HG02571 (cell line): ENCODE results near the gene DUSP23.

Experiments used
- ATAC-seq: cut with Tn5 transposase; IDR thresholded peaks from one replicate; pipeline ENCODE4 v1.9.1; 2021; ENCODE audit warnings: mild to moderate bottlenecking, moderate library complexity; ENCODE audit not compliant: unreplicated experiment

Gene DUSP23

DNA sequence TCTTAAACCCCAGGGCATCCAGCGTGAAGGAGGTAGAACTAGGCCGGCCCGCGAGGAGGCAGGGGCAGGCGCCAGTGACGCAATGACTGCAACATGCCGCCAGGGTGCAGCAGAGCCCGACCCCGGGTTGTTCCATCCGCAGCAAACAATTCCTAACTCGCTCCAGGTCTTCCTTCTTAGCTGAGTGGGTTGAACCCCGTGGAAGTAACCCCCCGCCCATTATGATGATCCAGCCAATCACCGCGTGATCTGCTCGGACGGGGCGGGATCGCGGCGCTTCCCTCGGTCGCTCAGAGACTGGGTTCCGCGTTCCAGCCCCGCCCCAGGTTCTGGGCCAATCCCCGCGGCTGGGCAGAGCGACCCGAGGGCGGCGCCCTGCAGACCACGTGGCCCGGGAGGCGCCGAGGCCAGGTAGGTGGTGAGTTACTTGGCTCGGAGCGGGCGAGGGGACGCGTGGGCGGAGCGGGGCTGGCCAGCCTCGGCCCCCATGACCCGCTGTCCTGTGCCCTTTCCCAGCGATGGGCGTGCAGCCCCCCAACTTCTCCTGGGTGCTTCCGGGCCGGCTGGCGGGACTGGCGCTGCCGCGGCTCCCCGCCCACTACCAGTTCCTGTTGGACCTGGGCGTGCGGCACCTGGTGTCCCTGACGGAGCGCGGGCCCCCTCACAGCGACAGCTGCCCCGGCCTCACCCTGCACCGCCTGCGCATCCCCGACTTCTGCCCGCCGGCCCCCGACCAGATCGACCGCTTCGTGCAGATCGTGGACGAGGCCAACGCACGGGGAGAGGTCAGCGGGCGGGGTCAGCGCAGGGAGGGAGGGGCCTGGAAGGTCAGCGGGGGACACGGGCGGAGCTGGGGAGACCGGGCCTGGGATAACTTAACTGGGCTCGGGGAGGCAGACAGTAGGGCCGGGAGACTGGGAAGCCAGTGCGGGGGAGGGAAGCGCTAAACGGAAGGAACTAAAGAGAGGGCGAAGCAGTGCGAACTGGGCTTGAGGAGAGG, at the start of gene DUSP23:
Gene DUSP23 (plus strand): TSS at position 380 of the 1,000 bp plus-strand sequence. CDS start 139 bp downstream, at position 519.
- ATAC-seq, result peak; percentile 98

DNA sequence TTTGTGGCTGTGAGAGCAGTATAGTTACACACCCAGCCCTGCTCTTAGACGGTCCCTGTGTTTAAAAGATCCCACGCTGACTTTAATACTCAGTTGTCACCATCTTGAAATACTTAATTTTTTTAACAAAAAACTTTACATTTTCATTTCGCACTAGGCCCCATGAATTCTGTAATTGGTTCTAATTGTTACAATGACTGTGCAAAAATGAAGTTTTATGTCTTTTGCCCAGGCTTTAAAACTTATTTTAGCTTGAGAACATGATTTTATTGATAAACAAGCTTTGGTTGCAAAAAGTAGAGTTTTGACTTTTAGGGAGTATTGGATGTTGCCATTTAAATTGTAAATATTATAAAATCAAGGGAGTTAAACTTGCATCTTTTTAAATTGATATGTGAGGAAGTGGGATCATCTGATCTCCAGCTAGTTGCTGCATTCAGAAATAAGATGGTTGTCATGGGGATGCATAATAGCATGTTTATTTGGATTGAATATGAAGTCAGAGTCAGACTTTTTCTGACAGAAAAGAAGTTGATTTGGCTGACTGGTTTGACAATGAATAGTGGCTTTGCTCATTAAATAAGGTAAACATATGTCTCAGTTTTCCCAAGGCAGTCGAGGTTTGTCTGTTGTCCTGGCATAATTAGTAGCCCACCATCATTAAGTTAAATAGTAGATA, 43.4 kb upstream of the DUSP23 start:
- ATAC-seq, result no peak

DNA sequence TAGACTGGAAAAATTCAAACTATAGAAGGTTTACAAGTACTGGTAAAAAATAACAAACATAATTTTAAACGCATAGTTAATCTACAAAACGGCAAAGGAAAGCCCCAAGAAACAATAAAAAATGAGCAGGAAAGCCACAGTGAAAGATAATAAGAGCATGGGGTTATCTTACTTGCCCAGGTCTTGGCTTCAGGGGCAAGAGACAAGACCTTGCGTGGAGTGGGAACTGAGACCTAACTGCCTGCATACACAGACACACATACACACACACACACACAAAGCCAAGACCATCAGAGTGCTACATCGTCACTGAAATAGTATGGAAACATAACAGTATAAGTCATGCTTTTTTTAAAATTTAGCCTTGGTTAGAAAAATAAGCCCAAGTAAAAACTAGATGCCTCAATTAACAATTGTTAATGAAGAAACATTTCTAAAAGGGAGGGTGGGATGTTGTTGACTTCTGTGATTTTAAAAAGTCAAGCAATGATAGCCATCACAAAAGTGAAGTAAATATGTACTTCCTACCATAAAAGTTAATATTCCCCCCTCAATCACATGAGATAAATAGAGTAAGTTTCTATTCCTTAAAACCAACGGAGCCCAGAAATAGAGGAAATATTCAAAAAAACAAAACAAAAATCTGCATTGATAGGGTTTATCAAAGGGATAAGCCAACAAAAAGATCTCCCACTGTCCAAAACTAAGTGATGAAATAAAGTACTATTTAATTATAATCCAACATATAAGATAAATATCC, 36.9 kb upstream of the DUSP23 start:
- ATAC-seq, result no peak

DNA sequence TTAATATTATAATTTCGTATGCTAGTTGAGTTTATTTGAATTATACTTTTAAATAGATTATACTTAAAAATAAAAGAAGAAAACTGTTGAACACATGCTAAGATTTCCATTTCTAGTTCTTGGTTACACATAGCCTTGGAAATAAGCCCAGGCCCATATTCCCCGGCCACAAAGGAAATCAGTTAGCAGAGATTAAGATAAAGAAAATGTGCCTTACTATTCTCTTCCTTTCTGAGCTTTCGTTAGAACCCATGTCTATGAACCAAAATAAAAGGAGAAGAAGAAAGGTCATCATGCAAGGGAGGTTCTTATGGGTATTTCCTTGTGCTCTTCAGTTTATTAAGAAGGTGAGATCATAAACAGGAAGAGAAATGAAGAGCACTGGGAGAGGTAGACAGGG, 34.1 kb upstream of the DUSP23 start:
- ATAC-seq, result no peak

DNA sequence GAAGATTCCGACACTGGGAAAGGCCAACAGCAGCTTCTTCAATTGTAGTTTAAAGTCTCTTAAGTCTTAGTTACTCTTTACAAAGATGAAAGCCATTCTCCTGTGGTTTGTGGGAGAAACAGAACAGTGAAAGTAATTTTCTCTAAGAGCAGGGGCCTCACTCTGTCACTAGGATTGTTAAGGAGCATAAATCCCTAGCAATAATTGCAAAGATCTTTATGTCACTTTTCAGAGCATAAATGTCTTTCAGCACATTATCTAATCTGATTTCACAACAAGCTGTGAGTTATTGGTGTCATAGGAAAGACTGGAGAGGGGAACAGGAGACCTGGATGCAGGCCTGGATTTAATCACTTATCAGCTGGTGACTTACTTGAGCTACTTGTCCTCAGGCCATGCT, 32.4 kb upstream of the DUSP23 start:
- no peak for ATAC-seq

DNA sequence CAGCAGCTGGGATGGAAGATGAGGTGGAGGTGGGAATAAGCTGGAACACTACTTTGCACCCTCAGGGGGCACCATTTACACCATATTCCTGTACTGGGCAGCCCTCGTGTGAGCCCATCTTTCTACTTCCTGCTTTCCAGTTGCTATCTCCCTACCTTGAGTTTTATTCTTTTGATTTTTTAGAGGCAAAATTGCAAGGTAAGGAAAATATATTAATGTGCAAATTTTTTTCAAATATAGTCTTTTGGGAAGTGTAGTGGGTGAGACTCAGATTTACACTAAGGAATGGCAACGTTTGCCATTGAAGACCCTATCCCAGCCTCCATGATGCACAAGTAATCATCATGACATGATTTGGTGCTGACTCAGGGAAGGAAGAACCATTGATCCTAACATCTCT, 31.1 kb upstream of the DUSP23 start:
- no peak for ATAC-seq

DNA sequence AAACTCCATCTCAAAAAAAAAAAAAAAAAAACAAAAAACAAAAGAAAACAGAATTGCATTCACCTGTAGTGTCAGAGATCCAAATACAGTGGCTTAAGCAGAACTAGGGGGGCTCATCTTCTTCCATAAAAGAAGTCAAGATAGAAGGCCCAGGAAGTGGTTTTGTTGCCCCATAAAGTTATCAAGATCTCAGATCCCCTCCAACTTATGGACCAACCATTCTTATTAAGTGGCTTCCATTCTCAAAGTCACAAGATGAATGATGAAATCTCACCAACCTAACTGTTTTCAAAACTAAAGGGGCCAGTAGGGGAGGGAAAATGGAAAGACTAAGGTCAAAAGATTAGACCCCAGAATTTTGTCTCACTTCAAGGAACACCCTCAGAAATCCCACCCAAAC, 30.1 kb upstream of the DUSP23 start:
- ATAC-seq, result no peak

DNA sequence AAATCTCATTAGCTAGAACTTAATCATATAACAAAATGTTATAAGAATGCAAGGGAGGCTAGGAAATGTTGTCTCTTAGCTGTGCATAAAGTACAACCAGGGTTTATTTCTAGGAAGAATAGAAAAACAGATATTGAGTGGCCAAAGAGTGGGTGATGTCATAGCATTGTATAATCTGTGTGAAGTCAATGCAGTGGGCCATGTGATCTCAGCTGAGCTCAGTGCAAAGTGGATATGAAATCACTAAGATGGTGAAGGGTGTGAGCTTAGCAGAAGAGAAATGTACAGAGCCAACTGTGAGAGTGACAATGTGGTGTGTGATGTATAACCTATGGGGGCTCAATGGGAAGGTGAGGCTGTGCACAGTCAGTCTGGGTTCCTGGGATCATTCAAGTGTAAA, 29.7 kb upstream of the DUSP23 start:
- ATAC-seq, result no peak

DNA sequence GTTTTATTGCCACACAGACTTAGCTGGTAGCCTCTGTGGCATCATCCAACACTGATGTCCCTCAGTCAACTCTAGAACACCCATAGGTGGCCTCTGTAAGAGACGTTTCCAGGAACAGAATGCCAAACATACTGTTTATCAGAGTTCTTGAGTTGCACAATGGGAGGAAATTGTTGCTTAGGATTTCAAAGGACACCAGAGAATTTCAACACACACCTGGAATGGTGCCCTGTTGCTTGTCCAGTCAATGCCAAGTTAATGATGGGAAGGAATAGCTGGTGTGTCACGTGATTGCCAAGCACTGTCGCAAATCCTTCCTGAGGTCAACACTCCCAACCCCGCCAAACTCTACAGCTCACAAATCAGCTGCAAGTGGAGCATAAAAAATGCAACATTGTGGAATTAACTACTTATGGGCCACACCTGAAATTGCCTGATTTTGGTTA, 28.6 kb upstream of the DUSP23 start:
- ATAC-seq, result no peak

DNA sequence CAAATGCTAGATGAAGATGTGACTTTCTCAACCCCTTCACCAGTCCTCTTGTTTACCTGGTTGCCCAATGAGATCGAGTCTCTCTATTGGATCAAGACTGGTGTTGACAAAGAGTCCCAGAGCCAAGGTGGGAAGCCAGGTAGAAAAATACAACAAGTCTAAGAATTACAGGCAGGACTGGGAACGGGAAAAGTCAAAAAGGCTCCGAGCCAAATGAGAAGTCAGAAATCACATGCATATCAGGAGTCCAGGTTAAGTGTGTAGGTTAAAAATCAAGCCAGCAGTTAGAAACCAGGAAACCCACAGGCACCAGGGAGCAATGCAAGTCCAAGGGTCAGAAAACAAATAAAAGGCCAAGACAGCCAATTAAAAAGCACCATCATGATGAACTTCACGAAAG, 27.4 kb upstream of the DUSP23 start:
- ATAC-seq, result no peak

DNA sequence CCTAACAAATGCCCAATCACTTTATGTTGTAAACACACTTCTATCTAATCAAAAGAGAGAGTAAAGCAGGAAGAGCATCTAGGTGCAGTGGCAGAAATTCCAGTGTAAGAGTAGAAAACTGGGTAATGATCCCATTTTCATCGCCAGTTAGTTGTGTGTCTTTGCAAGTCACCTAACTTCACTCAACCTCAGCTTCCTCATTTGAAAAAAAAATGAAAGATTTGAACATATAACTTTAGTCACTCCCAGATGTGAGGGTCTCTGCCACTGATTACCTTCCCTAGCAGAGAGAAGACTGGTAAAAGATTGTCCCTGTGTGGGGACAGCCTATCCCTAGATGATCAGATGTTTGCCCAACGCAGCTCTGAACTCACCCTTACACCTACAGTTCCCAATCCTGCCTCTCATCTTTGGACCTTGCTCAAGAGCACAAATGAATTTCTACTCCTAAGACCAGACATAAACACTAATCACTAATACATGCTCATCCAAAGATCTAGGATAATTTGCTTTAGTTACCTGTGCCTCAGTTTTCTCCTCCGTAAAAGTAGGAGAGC, 25.2 kb upstream of the DUSP23 start:
- no peak for ATAC-seq

DNA sequence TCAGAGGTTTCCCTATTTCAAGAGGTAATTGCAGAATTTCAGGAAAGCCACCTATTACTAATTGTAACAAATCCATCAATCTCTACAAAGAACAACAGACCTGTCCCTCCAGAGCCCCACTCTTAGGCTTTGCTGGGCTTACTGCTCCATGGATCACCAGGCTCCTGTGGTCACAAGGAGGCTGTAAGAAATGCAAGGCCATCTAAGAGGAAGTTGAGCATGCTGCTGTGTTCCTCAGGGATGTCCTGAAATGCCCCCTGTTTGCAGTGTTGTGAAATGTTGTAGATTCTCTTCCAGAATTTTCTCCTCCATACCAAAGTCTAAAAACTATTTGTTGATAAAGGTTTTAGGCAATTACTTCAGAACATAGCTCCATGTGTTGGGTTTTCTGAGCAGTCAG, 24.4 kb upstream of the DUSP23 start:
- no peak for ATAC-seq

DNA sequence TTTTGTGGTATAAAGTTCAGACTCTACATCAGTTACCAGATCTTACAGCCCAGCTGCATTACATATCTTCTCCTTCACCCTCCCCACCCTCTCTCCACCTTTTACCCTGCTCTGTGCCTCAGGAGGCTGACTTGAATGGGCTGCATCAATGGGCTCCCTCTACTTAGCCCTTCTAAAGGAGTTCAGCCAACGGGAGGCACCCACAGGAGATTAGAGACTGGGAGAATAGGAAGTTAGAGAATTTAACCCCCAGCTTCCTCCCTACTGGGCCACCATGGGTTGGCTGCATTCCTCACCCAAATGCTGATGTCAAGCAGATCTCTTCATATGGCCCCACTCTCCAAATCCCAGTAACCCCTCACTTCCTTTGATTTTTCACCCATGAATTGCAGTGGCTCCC, 17.1 kb upstream of the DUSP23 start:
- no peak for ATAC-seq

DNA sequence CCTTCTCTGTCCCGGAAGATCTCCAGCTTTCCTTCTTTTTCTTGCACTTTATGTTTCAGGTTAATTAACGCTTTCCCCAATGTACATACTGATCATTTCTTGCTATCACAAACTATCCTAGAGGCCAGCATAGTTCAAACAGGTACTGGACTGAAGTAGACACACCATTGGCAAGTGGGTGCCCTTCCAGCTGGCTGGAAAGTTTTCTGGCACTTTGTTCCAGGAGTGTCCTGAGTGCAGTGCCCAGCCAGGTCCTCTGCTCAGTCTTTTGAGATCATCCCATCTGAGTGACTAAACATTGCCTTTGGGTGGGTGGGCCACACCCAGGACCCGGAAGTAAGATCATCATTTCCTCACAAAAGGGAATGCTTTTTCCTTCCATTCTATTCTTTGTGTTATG, 15.0 kb upstream of the DUSP23 start:
- no peak for ATAC-seq

DNA sequence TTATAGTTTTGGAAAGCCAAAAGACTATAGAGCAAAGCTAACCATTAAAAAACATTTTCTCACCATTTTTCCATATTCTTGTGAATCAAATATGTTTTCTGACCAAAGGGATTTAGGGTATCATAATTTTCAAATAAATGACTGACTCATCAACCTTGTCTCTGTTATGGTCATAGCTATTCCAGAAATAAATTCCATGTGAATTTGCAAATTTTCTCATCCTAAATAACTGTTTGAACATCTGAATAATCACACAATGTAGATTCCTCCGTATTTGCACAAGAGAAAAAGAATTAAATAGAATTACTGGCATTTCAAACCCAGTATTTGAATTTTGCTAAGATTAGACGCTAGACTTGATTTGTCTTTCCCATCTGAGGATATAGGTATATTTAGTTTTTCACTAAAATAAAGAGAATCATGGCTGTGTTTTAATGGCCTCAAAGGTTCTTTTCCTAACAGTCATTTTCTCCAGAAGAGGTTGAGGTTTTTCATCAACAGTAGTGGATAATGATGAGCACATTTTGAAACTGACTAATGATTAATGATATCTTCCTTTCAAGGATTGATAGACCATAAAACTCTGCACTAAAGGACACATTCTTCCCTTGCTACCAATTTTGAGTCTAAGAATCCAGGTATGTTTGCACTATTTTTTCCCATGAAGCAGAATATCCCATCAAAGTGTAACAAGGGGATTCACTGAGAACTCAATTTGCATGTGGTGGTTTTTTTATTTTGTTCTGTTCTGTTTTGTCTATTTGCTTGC, 9.5 kb upstream of the DUSP23 start:
- no peak for ATAC-seq

DNA sequence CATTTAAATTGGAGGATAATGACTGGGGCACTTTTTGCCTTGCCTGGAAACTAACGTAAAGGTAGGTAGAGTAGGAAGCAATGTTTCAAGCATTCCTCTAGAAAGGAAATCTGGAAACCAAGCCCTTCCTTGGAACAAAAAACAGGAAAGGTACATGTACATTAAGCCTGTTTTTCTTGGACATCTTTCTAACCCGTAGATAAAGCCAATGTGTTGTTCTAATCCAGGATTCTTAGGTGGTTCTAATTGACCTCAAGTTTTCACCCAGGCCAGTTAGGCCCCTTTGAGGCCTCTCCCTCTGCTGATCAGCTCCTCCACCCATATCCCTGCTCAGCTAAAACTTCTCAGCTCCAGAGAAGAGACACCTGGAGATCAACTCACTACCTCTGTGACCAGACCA, 6.3 kb upstream of the DUSP23 start:
- no peak for ATAC-seq

DNA sequence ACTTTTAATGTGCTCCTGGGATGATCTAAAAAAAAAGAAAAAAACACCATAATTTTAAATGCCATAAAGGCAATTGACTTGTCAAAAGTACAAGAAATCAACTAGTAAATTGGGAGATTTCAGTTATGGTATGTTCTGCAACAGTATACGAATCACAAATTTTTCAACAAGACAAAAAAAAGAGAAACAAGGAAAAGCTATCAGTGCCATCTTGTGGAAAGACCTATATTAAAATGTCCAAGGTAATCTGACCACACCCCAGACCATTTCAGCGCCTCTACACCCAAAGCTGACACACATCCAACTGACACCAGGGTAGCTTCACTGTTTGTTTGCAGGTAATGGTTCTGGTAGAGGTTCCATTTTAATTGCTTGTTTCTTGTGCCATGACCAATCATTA, 5.0 kb upstream of the DUSP23 start:
- ATAC-seq, result no peak

DNA sequence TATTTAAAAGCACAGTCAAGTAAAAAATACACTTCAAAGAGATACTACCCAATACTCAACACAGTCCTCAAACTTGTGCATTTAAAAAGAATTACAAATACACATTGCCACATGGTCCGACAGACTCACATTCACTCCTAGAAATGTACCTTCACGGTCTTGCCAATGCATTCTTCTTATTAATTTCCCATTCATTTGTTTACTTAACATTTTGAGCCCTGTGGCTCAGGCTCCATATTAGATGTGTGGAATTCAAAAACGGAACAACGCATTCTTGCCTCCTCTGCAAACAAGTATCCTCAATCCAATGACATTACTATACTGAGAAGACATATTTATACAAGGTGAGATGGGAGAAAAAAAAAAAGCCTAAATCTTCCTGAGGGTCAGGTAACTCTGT, 2.5 kb upstream of the DUSP23 start:
- no peak for ATAC-seq

DNA sequence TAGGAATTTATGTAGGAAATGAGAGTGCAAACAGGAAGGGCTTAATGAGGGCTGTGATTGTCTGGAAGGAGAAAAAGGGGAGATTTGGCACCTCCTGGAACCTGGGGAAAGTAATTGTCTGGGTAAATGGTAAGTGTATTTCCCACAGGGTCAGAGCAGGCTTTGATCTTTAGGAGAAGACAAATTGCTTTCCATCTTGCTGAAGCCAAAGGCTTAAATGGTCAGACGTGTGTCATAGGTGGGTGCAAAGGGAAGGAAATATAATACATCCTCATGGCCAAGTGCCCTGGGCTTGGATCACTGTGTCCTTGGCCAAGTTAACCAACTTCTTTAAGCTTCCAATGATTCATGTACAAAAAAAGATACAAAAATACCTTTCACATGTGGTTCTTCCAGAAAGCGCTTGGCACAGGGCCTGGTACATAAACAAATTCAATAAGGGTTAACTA, 1.3 kb upstream of the DUSP23 start:
- ATAC-seq, result no peak

DNA sequence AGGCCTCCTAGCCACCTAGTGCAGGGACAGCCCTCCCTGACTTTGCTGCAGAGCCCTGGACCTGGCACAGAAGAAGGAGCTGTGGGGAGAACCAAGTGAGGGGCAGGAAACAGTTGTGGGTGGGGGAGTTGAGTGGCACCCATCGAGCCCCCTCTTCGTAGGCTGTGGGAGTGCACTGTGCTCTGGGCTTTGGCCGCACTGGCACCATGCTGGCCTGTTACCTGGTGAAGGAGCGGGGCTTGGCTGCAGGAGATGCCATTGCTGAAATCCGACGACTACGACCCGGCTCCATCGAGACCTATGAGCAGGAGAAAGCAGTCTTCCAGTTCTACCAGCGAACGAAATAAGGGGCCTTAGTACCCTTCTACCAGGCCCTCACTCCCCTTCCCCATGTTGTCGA, 1.2 kb downstream of the DUSP23 start:
- ATAC-seq, result no peak
